ENCODE data around the gene SMARCC2. TPM values are rescaled to one million over a fixed set of nuclear protein-coding genes. Genes with fewer than 3 reads are reported as not detected.

SMARCC2 gene
- total RNA-seq, 4 donors from 2014 or later, result 104 to 139 (median 117) TPM

GRCh38 chr12:56146492-56147460, 42.5 kb downstream of the SMARCC2 start:
- 48% methylated on average over 13 of the region's 13 CpGs for WGBS, 2 donors
- DNase-seq (ENCODE audit: low spot score in 2 of 2), result peak in 1 of 2 donors; percentile 31
- Histone ChIP-seq H3K9me3 (no peaks in the 10 kb centered on the region), H3K36me3 (peaks cover 0 to 43% (median 14%) of the 10 kb centered on the region in 3 donors), H3K4me1 (peaks cover 0 to 35% (median 15%) of the 10 kb centered on the region in 4 donors), H3K27me3 (no peaks in the 10 kb centered on the region), H3K27ac (peak overlapping the region in 2 of 4 donors; percentile 52 to 67), H3K4me3 (no peak overlapping the region)
- TF ChIP-seq POLR2A (IDR thresholded peaks at IDR 0.05) (no peak), EP300 (IDR thresholded peaks at IDR 0.05) (peak in 1 of 2 donors; percentile 48), CTCF (IDR thresholded peaks at IDR 0.05) (no peak)

GRCh38 chr12:56145217-56145616, 44.1 kb downstream of the SMARCC2 start:
- Histone ChIP-seq H3K4me3 (no peak overlapping the region), H3K27me3 (no peaks in the 10 kb centered on the region), H3K36me3 (peaks cover 0 to 58% (median 22%) of the 10 kb centered on the region in 3 donors), H3K27ac (no peak overlapping the region), H3K9me3 (no peaks in the 10 kb centered on the region), H3K4me1 (peaks cover 0 to 20% (median 6%) of the 10 kb centered on the region in 4 donors)
- TF ChIP-seq CTCF (IDR thresholded peaks at IDR 0.05), result no peak
- TF ChIP-seq POLR2A (IDR thresholded peaks at IDR 0.05), result no peak
- TF ChIP-seq EP300 (IDR thresholded peaks at IDR 0.05), result no peak
- WGBS, 2 donors, result 83 to 86% methylated on average over 3 of the region's 3 CpGs
- DNase-seq (ENCODE audit: low spot score in 2 of 2), result no peak

DNA sequence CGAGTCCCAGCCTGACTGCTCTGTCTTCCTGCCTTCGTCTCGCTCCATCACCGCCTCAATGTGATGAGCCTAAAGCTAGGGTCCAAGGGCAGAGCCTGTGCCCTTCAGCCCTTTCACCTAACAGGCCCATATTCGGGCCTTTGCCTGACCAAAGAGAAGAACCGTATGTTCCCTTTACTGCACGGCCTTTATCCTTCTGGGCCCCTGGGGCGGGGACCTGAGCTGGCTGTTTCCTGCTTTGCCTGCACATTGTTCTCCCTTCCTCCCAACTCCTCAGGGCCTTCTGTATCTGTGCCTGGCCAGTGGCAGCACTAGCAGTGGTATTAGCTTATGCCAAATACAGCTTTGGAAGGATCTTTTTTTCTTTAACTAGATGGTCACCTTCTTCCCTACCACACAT, 45.4 kb downstream of the SMARCC2 start:
- Histone ChIP-seq H3K36me3 (peaks cover 0 to 67% (median 30%) of the 10 kb centered on the region in 3 donors), H3K4me3 (no peak overlapping the region), H3K9me3 (no peaks in the 10 kb centered on the region), H3K27me3 (no peaks in the 10 kb centered on the region), H3K4me1 (peaks cover 0 to 19% (median 6%) of the 10 kb centered on the region in 4 donors), H3K27ac (peak overlapping the region in 1 of 4 donors; percentile 65)
- peak in 1 of 2 donors; percentile 30 for DNase-seq (ENCODE audit: low spot score in 2 of 2)
- TF ChIP-seq CTCF (IDR thresholded peaks at IDR 0.05) (no peak), POLR2A (IDR thresholded peaks at IDR 0.05) (no peak), EP300 (IDR thresholded peaks at IDR 0.05) (peak in 1 of 2 donors; percentile 41)
- 70 to 74% methylated on average over 8 of the region's 8 CpGs for WGBS, 2 donors

- Histone ChIP-seq H3K4me3 (no peak overlapping the region), H3K36me3 (peaks cover 0 to 74% (median 37%) of the 10 kb centered on the region in 3 donors), H3K9me3 (no peaks in the 10 kb centered on the region), H3K4me1 (peaks cover 0 to 19% (median 6%) of the 10 kb centered on the region in 4 donors), H3K27ac (peak overlapping the region in 1 of 4 donors; percentile 65), H3K27me3 (no peaks in the 10 kb centered on the region)
- DNase-seq (ENCODE audit: low spot score in 2 of 2), result no peak
- TF ChIP-seq POLR2A (IDR thresholded peaks at IDR 0.05) (no peak), CTCF (IDR thresholded peaks at IDR 0.05) (no peak), EP300 (IDR thresholded peaks at IDR 0.05) (no peak)
- 69 to 74% methylated on average over 4 of the region's 4 CpGs for WGBS, 2 donors
These were observed 46.1 kb downstream of the SMARCC2 start for GRCh38 chr12:56143217-56143616.

All from tibial nerve (tissue), 4 donors.